Spleen (tissue), 11 donors: Measurements from ENCODE around the gene DIP2C. TPM values are rescaled to one million over a fixed set of nuclear protein-coding genes. Genes with fewer than 3 reads are reported as not detected.
A peak's percentile ranks its signal among the peaks of the same experiment; 100 is the strongest.
"Not testable (repeated sequence)": the region's sequence is repeated elsewhere in the genome, so short reads cannot be mapped to it uniquely, and the experiment has no call there.

Source experiments
- DNase-seq: peaks from one replicate; pipeline ENCODE4 v3.0.0-alpha.2; 2020
- H3K27ac ChIP-seq, 8 donors: fragments of 200-600 bp; sonication (generic) in 7 of 8; 1 replicate in 4 of 8; 2 replicates in 4 of 8; pipeline versions ENCODE4 v1.5.0 to v1.8.0; 2016 to 2021; ENCODE audit warnings: inconsistent platforms in 4 of 8, mild to moderate bottlenecking in 4 of 8, moderate library complexity in 1 of 8
- H3K27me3 ChIP-seq, 7 donors: fragments of 200-600 bp; sonication (generic) in 6 of 7; replicated peaks in 1 of 7; 1 replicate in 4 of 7; 2 replicates in 3 of 7; pipeline versions ENCODE4 v1.5.0 to v1.8.0; 2016 to 2021; ENCODE audit warnings: inconsistent platforms in 3 of 7, mild to moderate bottlenecking in 1 of 7
- H3K36me3 ChIP-seq, 6 donors: fragments of 200-600 bp; sonication (generic) in 5 of 6; 1 replicate in 4 of 6; 2 replicates in 2 of 6; pipeline versions ENCODE4 v1.5.0 to v1.8.0; 2016 to 2021; ENCODE audit warnings: inconsistent platforms in 2 of 6
- H3K4me1 ChIP-seq, 6 donors: fragments of 200-600 bp; sonication (generic) in 5 of 6; 1 replicate in 3 of 6; 2 replicates in 3 of 6; pipeline versions ENCODE4 v1.5.0 to v1.8.0; 2016 to 2021; ENCODE audit warnings: inconsistent platforms in 3 of 6
- H3K4me3 ChIP-seq, 8 donors: fragments of 200-600 bp; sonication (generic) in 7 of 8; 1 replicate in 4 of 8; 2 replicates in 4 of 8; pipeline versions ENCODE4 v1.5.0 to v1.8.0; 2016 to 2021; ENCODE audit warnings: inconsistent platforms in 4 of 8, mild to moderate bottlenecking in 4 of 8, moderate library complexity in 2 of 8
- H3K9me3 ChIP-seq, 8 donors: fragments of 200-600 bp; sonication (generic) in 7 of 8; 1 replicate in 4 of 8; 2 replicates in 4 of 8; pipeline versions ENCODE4 v1.5.0 to v1.8.0; 2016 to 2021; ENCODE audit warnings: inconsistent platforms in 4 of 8
- POLR2A ChIP-seq, 3 donors: fragments of 450-650 bp; IDR thresholded peaks; one replicate each; pipeline ENCODE4 v1.5.1; 2017; ENCODE audit warnings: antibody characterized with exemption in 3 of 3, mild to moderate bottlenecking in 1 of 3
- POLR2AphosphoS5 ChIP-seq, 3 donors: sonication (generic); formaldehyde crosslinking; IDR thresholded peaks; one replicate each; pipeline ENCODE4 v1.5.1; 2017; ENCODE audit warnings: antibody characterized with exemption in 3 of 3
- WGBS, 5 donors: extraction: QIAGEN DNeasy Blood & Tissue Kit in 3 of 5; methylation state at CpG; one replicate each; pipeline versions ENCODE4 v1.1.5 to v1.1.7; 2013 to 2018; 5-methylcytosine and 5-hydroxymethylcytosine counted together
- intact Hi-C: fragments of 100-400 bp; cut with DNase I; formaldehyde crosslinking; loops from one replicate; pipeline ENCODE4 v1.15.0; 2023; ENCODE audit warnings: low total_unique reads
- polyA plus RNA-seq, 3 donors: library from polyadenylated mRNA; stranded (reverse); fragments of 200-250 nt; gene quantifications; one replicate each; pipeline ENCODE4 v1.2.1, GENCODE V29; 2013
- total RNA-seq, 7 donors: library from RNA; depleted of rRNA in 3 of 7; stranded (reverse); fragments of >200 nt in 3 of 7; fragmentation: NEBNext Ultra II Directional in 4 of 7; extraction: Animal tissue kit (Norgen Biotek cat#: 25700) in 4 of 7; gene quantifications; one replicate each; pipeline versions ENCODE4 v1.1.0 to v1.2.1, GENCODE V29; 2016 to 2021
- TF ChIP-seq, protein P1 (sequence below), 11 experiments: fragments of 200-600 bp in 7 of 11; fragments of 450-650 bp in 4 of 11; sonication (generic) in 4 of 11; IDR thresholded peaks in 8 of 11; conservative IDR thresholded peaks in 3 of 11; 1 replicate in 7 of 11; 2 replicates in 4 of 11; pipeline versions ENCODE4 v1.4.0 to v1.8.0; 2016 to 2021; ENCODE audit warnings: antibody characterized with exemption in 11 of 11, inconsistent platforms in 4 of 11, mild to moderate bottlenecking in 1 of 11
- donor health status: healthy with polysubstance abuse.
- donor health status: DM: no; HTN: no; CAD: no; lungs with moderate emphysema.
- donor health status: DM: no; HTN: no; CAD: no.
- donor health status: Bipolar disorder and iron deficiency.
- donor health status: healthy.
- donor health status: DM: no; HTN: no; CAD: no.
- donor health status: DM: yes; HTN: yes; CAD: no.

DIP2C gene
- total and polyA plus RNA-seq, 10 donors = 2.2 to 13.1 (median 9.0) TPM

DNA sequence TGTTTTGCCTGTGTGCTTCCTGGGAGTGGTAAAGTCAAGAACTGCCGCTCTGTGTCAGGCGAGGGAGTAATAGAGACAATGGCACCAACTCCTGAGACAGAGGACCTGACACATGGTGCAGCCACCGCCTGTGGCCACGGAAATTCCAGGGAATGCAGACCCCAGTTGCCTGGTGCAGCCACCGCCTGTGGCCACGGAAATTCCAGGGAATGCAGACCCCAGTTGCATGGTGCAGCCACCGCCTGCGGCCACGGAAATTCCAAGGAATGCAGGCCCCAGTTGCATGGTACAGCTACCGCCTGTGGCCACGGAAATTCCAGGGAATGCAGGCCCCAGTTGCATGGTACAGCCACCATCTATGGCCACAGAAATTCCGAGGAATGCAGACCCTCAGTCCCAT lies 8.7 kb downstream of the DIP2C start:
- TF ChIP-seq POLR2AphosphoS5 (IDR thresholded peaks at IDR 0.05) (no peak), POLR2A (IDR thresholded peaks at IDR 0.05) (no peak)
- TF ChIP-seq, protein P1, sequence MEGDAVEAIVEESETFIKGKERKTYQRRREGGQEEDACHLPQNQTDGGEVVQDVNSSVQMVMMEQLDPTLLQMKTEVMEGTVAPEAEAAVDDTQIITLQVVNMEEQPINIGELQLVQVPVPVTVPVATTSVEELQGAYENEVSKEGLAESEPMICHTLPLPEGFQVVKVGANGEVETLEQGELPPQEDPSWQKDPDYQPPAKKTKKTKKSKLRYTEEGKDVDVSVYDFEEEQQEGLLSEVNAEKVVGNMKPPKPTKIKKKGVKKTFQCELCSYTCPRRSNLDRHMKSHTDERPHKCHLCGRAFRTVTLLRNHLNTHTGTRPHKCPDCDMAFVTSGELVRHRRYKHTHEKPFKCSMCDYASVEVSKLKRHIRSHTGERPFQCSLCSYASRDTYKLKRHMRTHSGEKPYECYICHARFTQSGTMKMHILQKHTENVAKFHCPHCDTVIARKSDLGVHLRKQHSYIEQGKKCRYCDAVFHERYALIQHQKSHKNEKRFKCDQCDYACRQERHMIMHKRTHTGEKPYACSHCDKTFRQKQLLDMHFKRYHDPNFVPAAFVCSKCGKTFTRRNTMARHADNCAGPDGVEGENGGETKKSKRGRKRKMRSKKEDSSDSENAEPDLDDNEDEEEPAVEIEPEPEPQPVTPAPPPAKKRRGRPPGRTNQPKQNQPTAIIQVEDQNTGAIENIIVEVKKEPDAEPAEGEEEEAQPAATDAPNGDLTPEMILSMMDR (IDR thresholded peaks at IDR 0.05 in 8 of 11, conservative IDR thresholded peaks at IDR 0.05 in 3 of 11) = no peak
- intact Hi-C loops = loop anchor here (10.0 kb wide), 1 partner anchor 166 kb away; no protein-coding TSS in a partner anchor
- Histone ChIP-seq H3K4me3 (no peak overlapping the region), H3K9me3 (peaks cover 0 to 6% (median 0%) of the 10 kb centered on the region in 8 donors), H3K4me1 (peaks cover 0 to 18% (median 3%) of the 10 kb centered on the region in 6 donors), H3K36me3 (no peaks in the 10 kb centered on the region), H3K27ac (no peak overlapping the region), H3K27me3 (peaks cover 0 to under 1% (median 0%) of the 10 kb centered on the region in 7 donors)
- 86 to 95% (median 89%) methylated on average over 11 to 12 of the region's 12 CpGs for WGBS, 5 donors
- DNase-seq = no peak

DNA sequence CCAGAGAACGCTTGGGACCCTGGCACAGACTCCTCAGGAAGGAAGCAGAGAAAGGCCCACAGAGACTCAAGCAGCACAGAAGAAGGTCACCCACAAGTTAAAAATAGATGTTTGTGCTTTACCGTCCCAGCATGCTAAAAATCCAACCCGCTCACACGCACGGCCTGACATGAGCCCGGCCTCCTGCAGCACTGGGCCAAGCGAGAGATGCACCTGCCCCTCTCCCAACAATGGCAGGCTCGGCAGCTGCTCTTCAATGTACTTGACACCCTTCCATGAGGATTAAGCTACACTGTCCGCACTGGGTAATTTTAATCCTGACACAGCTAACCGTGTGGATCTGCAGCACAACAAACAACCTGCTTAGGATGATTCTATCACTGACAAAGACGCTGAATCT lies 9.3 kb downstream of the DIP2C start:
- no peak overlapping the region for H3K27ac ChIP-seq

DNA sequence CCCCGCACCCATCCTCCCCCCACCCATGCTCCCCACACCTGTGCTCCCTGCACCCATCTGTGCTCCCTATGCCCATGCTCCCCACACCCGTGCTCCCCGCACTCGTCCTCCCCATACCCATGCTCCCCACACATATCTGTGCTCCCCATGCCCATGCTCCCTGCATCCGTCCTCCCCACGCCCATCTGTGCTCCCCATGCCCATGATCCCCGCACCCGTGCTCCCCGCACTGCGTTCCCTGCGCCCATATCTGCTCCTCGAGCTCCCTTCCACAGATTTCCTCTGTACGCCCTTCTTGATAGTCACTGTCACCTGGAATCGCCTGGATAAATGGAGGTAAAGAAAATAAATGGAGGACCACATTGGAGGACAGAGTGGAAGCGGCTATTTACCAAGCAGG lies 9.9 kb downstream of the DIP2C start:
- intact Hi-C loops = no loop called here
- TF ChIP-seq POLR2A (IDR thresholded peaks at IDR 0.05) = no peak
- Histone ChIP-seq H3K9me3 (no peaks in the 10 kb centered on the region), H3K4me1 (peaks cover 0 to 18% (median 3%) of the 10 kb centered on the region in 6 donors), H3K27me3 (no peaks in the 10 kb centered on the region), H3K36me3 (no peaks in the 10 kb centered on the region), H3K4me3 (no peak overlapping the region), H3K27ac (no peak overlapping the region)
- 92 to 97% (median 94%) methylated on average over 14 to 15 of the region's 15 CpGs for WGBS, 5 donors
- DNase-seq = no peak

More for the DNA sequence above, 9.3 kb downstream of the DIP2C start:
- peaks cover 0 to under 1% (median 0%) of the 10 kb centered on the region in 8 donors for H3K9me3 ChIP-seq
- peaks cover 0 to 18% (median 3%) of the 10 kb centered on the region in 6 donors for H3K4me1 ChIP-seq
- intact Hi-C loops = loop anchor here (10.0 kb wide), 1 partner anchor 165 kb away; no protein-coding TSS in a partner anchor
- no peaks in the 10 kb centered on the region for H3K27me3 ChIP-seq
- 57 to 72% (median 67%) methylated on average over 5 to 11 of the region's 11 CpGs for WGBS, 5 donors
- H3K4me3 ChIP-seq = no peak overlapping the region
- DNase-seq = no peak
- TF ChIP-seq, protein P1 (IDR thresholded peaks at IDR 0.05 in 8 of 11, conservative IDR thresholded peaks at IDR 0.05 in 3 of 11) = no peak
- TF ChIP-seq POLR2A (IDR thresholded peaks at IDR 0.05) = no peak
- peak in 1 of 3 donors; percentile 18 for TF ChIP-seq POLR2AphosphoS5 (IDR thresholded peaks at IDR 0.05)
- H3K36me3 ChIP-seq = no peaks in the 10 kb centered on the region

DNA sequence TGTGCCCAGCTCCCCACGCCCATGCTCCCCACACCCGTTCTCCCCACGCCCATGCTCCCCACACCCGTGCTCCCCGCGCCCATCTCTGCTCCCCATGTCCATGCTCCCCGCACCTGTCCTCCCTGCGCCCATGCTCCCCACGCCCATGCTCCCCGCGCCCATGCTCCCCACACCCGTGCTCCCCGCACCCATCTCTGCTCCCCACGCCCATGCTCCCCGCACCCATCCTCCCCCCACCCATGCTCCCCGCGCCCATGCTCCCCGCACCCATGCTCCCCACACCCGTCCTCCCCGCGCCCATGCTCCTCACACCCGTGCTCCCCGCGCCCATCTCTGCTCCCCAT lies 10.8 kb downstream of the DIP2C start:
- H3K27me3 ChIP-seq, H3K36me3 ChIP-seq, H3K27ac ChIP-seq, DNase-seq, H3K9me3 ChIP-seq, intact Hi-C loops, H3K4me3 ChIP-seq: not testable (repeated sequence)
- 55 to 88% (median 86%) methylated on average over 8 to 24 of the region's 24 CpGs for WGBS, 5 donors
- H3K4me1 ChIP-seq = peaks cover 0 to 18% (median 3%) of the 10 kb centered on the region in 6 donors

DNA sequence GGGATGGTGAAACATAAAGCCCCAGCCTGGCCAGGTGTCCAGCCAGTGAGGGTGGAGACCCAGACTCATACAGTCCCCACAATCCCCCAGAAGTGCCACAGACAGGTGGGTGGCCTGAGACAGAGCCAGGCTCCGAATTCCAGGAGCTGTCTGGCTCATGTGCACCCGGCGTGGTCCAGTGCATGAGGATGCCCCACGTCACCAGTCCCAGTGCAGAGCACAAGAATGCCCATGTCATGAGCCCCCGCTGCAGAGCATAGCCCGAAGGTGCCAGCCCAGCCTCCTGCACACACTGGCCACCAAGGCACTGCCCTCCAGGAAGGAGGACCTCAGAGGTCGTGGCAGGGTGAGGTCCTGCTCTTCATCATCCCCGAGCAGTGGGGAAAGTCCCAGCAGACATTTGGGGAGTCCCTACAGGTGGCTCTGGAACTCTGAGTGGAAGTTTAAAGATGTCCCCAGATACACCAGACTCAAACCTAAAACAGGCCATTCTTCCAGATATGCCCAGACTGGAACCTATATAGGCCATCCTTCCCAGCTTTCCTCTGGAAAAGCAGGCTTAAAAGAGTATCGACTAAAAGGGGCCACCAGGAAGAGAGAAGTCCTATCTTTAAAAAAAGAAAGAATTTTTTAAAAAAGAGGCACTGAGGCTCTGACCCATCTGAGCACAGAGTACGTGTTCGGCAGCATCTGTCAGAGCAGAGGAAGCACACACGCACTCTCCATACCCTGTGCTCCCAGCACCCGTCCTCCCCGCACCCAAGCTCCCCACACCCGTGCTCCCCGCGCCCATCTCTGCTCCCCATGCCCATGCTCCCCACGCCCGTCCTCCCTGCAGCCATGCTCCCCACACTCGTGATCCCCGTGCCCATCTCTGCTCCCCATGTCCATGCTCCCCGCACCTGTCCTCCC lies 11.5 kb downstream of the DIP2C start:
- Histone ChIP-seq H3K27me3 (no peaks in the 10 kb centered on the region), H3K27ac (no peak overlapping the region), H3K4me1 (peaks cover 0 to 18% (median 3%) of the 10 kb centered on the region in 6 donors), H3K9me3 (peaks cover 0 to 3% (median 0%) of the 10 kb centered on the region in 8 donors), H3K4me3 (no peak overlapping the region), H3K36me3 (no peaks in the 10 kb centered on the region)
- TF ChIP-seq, protein P1 (IDR thresholded peaks at IDR 0.05 in 8 of 11, conservative IDR thresholded peaks at IDR 0.05 in 3 of 11) = no peak
- TF ChIP-seq POLR2A (IDR thresholded peaks at IDR 0.05) (no peak), POLR2AphosphoS5 (IDR thresholded peaks at IDR 0.05) (no peak)
- WGBS, 5 donors = 81 to 87% (median 85%) methylated on average over 20 to 22 of the region's 22 CpGs
- DNase-seq = no peak
- intact Hi-C loops = no loop called here
